GM18951 (cell line): ENCODE data around the gene DNAJB5.
"Not testable (repeated sequence)": the region's sequence is repeated elsewhere in the genome, so short reads cannot be mapped to it uniquely, and the experiment has no call there.

Experiments
- POLR2A ChIP-seq: IDR thresholded peaks from 4 replicates; pipeline ENCODE4 v1.6.1; 2011; ENCODE audit warnings: mild to moderate bottlenecking; ENCODE audit not compliant: insufficient read length, insufficient read depth; ENCODE audit errors: extremely low read depth
- in situ Hi-C: fragments of 300-500 bp; cut with MboI; formaldehyde crosslinking; loops from one replicate; pipeline ENCODE4 v1.12.0; 2022; ENCODE audit warnings: low sequenced_read_pairs, mixed read lengths, inconsistent platforms; ENCODE audit not compliant: unreplicated experiment

DNAJB5 gene

DNA sequence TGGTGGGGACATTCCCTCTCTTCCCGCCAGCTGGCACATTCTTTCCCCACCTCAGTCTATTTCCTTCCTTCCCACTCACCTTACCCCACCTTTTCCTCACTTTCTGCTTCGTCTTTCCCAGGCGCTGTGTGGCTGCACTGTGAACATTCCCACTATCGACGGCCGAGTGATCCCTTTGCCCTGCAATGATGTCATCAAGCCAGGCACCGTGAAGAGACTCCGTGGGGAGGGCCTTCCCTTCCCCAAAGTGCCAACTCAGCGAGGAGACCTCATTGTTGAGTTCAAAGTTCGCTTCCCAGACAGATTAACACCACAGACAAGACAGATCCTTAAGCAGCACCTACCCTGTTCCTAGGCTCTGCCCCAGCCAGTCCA lies 7.3 kb downstream of the DNAJB5 start:
- in situ Hi-C loops: no loop called here
- TF ChIP-seq POLR2A: no peak

DNA sequence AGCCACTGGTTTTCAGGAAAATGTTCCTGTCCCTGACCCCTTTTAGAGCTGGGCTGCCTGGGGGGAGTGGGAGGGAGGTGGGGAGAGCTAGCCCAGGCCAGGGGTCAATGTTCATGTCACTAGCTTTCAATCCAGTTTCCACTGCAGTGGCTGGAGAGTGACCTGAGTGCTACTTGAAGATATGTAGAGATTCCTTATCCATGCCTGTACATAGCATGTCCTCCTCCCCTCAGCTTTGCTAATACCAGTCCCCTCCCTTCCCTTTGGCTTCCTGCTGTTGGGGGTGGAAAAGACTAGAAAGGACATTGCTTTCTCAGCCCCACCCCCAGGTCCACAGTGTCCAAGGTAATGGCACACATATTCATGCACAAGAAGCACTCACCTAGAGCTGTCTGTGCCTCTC lies 7.8 kb downstream of the DNAJB5 start:
- in situ Hi-C loops: no loop called here
- TF ChIP-seq POLR2A: no peak

- TF ChIP-seq POLR2A: no peak
- in situ Hi-C loops: no loop called here
Observed at GRCh38 chr9:34998266-34998665, 8.7 kb downstream of the DNAJB5 start.

DNA sequence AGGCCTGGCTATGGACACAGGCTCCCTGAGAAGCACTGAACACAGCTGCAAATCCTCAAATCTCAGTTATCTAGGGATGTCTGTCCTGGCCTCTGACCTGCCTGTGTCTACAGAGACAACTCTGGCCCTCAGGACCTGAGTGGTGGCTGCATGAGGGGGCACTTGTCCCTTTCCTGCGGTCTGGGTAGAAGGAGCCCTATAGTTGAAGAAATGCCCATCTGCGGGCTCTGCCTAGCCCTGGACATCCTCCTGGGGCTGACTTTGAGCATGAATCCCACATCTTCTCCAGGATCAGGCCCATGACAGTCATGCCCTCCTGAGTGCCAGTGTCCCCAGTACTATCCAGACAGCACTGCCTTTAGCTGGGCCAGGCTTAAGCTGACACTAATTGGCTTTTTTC lies 10.0 kb downstream of the DNAJB5 start:
- in situ Hi-C loops: no loop called here

DNA sequence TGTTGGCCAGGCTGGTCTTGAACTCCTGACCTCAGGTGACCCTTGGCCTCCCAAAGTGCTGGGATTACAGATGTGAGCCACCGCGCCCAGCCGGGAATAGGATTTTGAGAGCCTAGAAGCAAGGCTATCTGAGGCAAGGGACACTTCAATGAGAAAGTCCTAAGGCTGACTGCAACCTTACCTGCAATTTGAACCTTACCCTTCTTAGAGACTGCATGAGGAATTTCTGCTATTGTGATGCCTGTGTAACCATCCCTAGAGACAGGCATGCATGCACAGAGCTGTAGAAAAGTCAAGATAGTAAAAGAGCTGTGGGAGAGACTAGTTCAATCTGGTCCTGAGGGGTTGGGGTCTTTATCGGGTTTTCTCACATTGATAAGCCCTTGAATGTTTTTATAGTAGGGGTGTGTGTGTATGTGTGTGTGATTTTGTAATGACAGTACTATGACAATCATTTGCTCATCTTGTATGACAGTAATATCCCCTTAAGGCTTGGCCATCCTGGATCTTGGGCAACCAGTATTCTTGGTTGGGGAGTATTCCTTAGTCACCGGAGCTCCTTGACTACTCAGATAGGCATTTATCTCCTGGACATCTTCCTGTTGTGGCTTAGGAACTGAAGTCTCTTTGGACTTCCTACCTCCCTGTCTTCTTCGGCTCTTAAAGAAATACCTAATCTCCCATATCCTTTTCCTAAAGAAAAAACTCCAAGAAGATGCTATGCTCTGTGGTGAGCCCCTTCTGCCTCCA lies 11.2 kb downstream of the DNAJB5 start:
- TF ChIP-seq POLR2A: no peak

More for the DNA sequence above, 10.0 kb downstream of the DNAJB5 start:
- TF ChIP-seq POLR2A: no peak

GRCh38 chr9:35001285-35001677 lies 11.7 kb downstream of the DNAJB5 start:
- in situ Hi-C loops: no loop called here
- no peak for TF ChIP-seq POLR2A

More for the DNA sequence above, 11.2 kb downstream of the DNAJB5 start:
- in situ Hi-C loops: no loop called here

- TF ChIP-seq POLR2A: no peak
- in situ Hi-C loops: no loop called here
Observed at GRCh38 chr9:35001803-35002502, 12.4 kb downstream of the DNAJB5 start.

GRCh38 chr9:35002623-35003022 lies 13.1 kb downstream of the DNAJB5 start:
- TF ChIP-seq POLR2A: no peak
- in situ Hi-C loops: no loop called here

DNA sequence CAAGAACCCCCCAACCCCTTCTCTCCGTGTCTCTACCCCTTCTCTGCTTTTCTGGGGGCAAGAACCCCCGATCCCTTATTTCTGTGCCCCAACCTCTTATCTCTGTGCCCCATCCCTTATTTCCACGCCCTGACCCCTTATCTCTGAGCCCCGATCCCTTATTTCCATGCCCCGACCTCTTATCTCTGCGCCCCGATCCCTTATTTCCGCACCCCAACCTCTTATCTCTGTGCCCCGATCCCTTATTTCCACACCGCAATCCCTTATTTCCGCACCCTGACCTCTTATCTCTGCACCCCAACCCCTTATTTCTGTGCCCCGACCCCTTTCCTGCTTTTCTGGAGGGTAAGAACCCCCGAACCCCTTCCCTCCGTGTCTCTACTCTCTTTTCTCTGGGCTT lies 14.8 kb downstream of the DNAJB5 start:
- in situ Hi-C loops: not testable (repeated sequence)

DNA sequence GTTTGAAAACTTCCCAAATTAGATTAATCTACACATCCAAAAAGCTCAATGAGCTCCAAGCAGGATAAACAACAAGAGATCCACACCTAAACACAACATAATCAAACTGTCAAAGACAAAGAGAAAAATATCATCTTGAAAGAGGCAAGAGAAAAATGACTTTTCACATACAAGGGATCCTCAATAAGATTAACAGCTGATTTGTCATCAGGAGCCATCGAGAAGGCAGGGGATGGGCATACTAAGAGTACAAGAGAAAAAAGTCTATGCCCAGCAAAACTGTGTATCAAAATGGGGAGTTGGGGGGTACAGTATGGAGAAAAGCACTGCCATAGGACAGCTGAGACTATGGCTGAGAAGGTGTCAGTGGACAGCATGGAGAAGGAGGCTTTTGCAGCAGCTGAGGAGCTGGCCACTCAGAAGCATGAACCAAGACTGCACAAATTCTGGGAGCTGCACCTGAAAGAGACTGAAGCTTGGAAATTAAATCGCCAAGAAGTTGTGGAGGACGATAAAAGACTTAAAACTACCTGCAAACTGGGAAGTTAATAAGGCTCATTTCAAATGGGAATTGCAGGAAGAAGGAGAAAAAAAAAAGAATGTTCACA lies 20.9 kb downstream of the DNAJB5 start:
- in situ Hi-C loops: no loop called here
- no peak for TF ChIP-seq POLR2A

GRCh38 chr9:35014517-35014916 lies 25.0 kb downstream of the DNAJB5 start:
- TF ChIP-seq POLR2A: no peak
- in situ Hi-C loops: no loop called here

GRCh38 chr9:35023443-35023842 lies 33.9 kb downstream of the DNAJB5 start:
- in situ Hi-C loops: not testable (repeated sequence)

DNA sequence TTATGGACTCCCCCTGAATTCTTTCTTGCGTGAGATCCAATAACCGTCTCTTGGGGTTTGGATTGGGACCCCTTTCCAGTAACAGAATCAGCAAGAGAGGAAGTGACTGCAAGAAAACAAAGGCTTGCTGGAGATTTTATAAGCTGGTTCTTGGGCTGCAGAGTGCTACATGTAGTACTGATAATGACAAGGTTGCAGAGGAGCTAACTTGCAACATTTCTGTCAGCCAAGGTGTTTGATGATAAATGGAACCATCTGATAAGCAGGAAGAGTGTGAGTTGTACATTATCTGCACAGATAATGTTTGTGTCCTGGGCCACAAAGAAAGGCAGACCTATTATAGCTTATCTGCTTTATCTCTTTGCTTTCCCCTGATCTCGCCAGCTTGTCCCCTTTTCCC lies 37.1 kb downstream of the DNAJB5 start:
- no peak for TF ChIP-seq POLR2A
- in situ Hi-C loops: no loop called here

- in situ Hi-C loops: no loop called here
Observed at GRCh38 chr9:35027374-35027773, 37.8 kb downstream of the DNAJB5 start.

More at GRCh38 chr9:35027374-35027773, 37.8 kb downstream of the DNAJB5 start:
- no peak for TF ChIP-seq POLR2A
